Upper lobe of left lung (tissue), 4 donors: ENCODE data around the gene TM4SF4.

Experiments
- EP300 ChIP-seq, 4 donors: sonication (generic); formaldehyde crosslinking; IDR thresholded peaks; one replicate each; pipeline ENCODE4 v1.5.1; 2017; ENCODE audit warnings: antibody characterized with exemption in 4 of 4, control low read depth in 2 of 4
- POLR2A ChIP-seq, 4 donors: fragments of 450-650 bp; IDR thresholded peaks; one replicate each; pipeline ENCODE4 v1.5.1; 2016 to 2017; ENCODE audit warnings: antibody characterized with exemption in 4 of 4, mild to moderate bottlenecking in 2 of 4
- POLR2AphosphoS5 ChIP-seq, 2 donors: sonication (generic); formaldehyde crosslinking; IDR thresholded peaks; one replicate each; pipeline ENCODE4 v1.5.1; 2017; ENCODE audit warnings: antibody characterized with exemption in 2 of 2
- TF ChIP-seq, protein P1 (sequence below), 6 experiments: fragments of 450-650 bp in 4 of 6; fragments of 200-600 bp in 2 of 6; sonication (generic) in 2 of 6; IDR thresholded peaks; one replicate each; pipeline ENCODE4 v1.5.1; 2016 to 2019; ENCODE audit warnings: antibody characterized with exemption in 6 of 6

- TF ChIP-seq, protein P1, sequence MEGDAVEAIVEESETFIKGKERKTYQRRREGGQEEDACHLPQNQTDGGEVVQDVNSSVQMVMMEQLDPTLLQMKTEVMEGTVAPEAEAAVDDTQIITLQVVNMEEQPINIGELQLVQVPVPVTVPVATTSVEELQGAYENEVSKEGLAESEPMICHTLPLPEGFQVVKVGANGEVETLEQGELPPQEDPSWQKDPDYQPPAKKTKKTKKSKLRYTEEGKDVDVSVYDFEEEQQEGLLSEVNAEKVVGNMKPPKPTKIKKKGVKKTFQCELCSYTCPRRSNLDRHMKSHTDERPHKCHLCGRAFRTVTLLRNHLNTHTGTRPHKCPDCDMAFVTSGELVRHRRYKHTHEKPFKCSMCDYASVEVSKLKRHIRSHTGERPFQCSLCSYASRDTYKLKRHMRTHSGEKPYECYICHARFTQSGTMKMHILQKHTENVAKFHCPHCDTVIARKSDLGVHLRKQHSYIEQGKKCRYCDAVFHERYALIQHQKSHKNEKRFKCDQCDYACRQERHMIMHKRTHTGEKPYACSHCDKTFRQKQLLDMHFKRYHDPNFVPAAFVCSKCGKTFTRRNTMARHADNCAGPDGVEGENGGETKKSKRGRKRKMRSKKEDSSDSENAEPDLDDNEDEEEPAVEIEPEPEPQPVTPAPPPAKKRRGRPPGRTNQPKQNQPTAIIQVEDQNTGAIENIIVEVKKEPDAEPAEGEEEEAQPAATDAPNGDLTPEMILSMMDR (IDR thresholded peaks at IDR 0.05), result no peak
- no peak for TF ChIP-seq POLR2AphosphoS5 (IDR thresholded peaks at IDR 0.05)
- TF ChIP-seq POLR2A (IDR thresholded peaks at IDR 0.05), result no peak
- TF ChIP-seq EP300 (IDR thresholded peaks at IDR 0.05), result no peak
Observed at GRCh38 chr3:149535333-149535685, 60.8 kb downstream of the TM4SF4 start.
